GM15510 (cell line): ENCODE results near the gene SMAD6.

Source experiments
- POLR2A ChIP-seq: IDR thresholded peaks from 3 replicates; pipeline ENCODE4 v1.6.1; 2011; ENCODE audit warnings: borderline replicate concordance; ENCODE audit not compliant: insufficient read length; ENCODE audit errors: extremely low read depth

The SMAD6 gene

GRCh38 chr15:66706840-66707239 is 4.8 kb downstream of the SMAD6 start:
- no peak for TF ChIP-seq POLR2A

GRCh38 chr15:66707310-66708082 is 5.5 kb downstream of the SMAD6 start:
- no peak for TF ChIP-seq POLR2A

- TF ChIP-seq POLR2A, result no peak
These were observed 6.4 kb downstream of the SMAD6 start for GRCh38 chr15:66708389-66708788.

- no peak for TF ChIP-seq POLR2A
These were observed 7.8 kb downstream of the SMAD6 start for GRCh38 chr15:66709884-66710283.

- no peak for TF ChIP-seq POLR2A
These were observed 9.2 kb downstream of the SMAD6 start for GRCh38 chr15:66711260-66711659.

- no peak for TF ChIP-seq POLR2A
These were observed 9.8 kb downstream of the SMAD6 start for GRCh38 chr15:66711862-66712261.

GRCh38 chr15:66713843-66714508 is 11.9 kb downstream of the SMAD6 start:
- TF ChIP-seq POLR2A, result no peak

- TF ChIP-seq POLR2A, result no peak
These were observed 12.5 kb downstream of the SMAD6 start for GRCh38 chr15:66714543-66714981.

GRCh38 chr15:66715181-66715624 is 13.2 kb downstream of the SMAD6 start:
- TF ChIP-seq POLR2A, result no peak

GRCh38 chr15:66715720-66716655 is 14.0 kb downstream of the SMAD6 start:
- no peak for TF ChIP-seq POLR2A

GRCh38 chr15:66716656-66717020 is 14.6 kb downstream of the SMAD6 start:
- TF ChIP-seq POLR2A, result no peak

GRCh38 chr15:66718220-66718988 is 16.4 kb downstream of the SMAD6 start:
- no peak for TF ChIP-seq POLR2A

GRCh38 chr15:66719471-66719870 is 17.4 kb downstream of the SMAD6 start:
- no peak for TF ChIP-seq POLR2A

GRCh38 chr15:66720206-66721010 is 18.4 kb downstream of the SMAD6 start:
- TF ChIP-seq POLR2A, result no peak

- TF ChIP-seq POLR2A, result no peak
These were observed 19.0 kb downstream of the SMAD6 start for GRCh38 chr15:66721020-66721419.
